ENCODE data around the gene TRRAP.

TRRAP gene

GRCh38 chr7:99029466-99030435, 151.4 kb downstream of the TRRAP start:
- H3K27ac ChIP-seq (ENCODE audit: low read length), result peak overlapping the region; percentile 75
- no peak overlapping the region for H3K9ac ChIP-seq (ENCODE audit: low read length in 2 of 2)
- no peaks in the 10 kb centered on the region for H3K4me1 ChIP-seq (ENCODE audit: control insufficient read depth, insufficient read depth, low read length)
- peaks cover 45 to 59% of the 10 kb centered on the region in 2 donors for H3K36me3 ChIP-seq (ENCODE audit: control insufficient read depth in 2 of 2, insufficient read depth in 2 of 2, low read length in 2 of 2)
- H3K9me3 ChIP-seq (ENCODE audit: control insufficient read depth in 2 of 2, low read length in 2 of 2), result peaks cover 0 to 9% of the 10 kb centered on the region in 2 donors
- no peak overlapping the region for H3K4me3 ChIP-seq (ENCODE audit: low read length in 2 of 2)
- H3K27me3 ChIP-seq (ENCODE audit: control insufficient read depth in 1 of 2, insufficient read depth in 2 of 2, low read length in 2 of 2), result no peaks in the 10 kb centered on the region

DNA sequence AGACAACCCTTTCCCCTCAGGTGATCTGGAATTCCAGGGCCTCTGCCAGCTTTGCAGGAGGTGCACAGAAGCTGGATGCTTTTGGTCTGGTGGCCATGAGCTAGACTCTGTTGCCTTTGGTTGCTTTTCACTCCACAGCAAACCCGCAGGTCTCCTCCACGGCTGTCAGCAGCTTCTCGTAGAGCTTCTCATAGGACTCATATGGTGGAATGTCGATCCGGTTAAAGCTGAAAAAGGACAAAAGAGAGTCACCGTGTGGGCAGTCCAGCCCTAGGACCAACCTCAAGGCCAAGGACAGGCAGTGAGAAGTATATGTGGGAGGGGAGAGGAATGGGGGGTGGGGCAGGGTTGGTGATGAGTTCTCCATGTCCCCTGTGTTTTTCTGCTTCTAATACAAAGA, 152.1 kb downstream of the TRRAP start:
- Histone ChIP-seq H3K36me3 (ENCODE audit: control insufficient read depth in 2 of 2, insufficient read depth in 2 of 2, low read length in 2 of 2) (peaks cover 51 to 66% of the 10 kb centered on the region in 2 donors), H3K27ac (ENCODE audit: low read length) (peak overlapping the region; percentile 75), H3K9me3 (ENCODE audit: control insufficient read depth in 2 of 2, low read length in 2 of 2) (peaks cover 0 to 9% of the 10 kb centered on the region in 2 donors), H3K4me3 (ENCODE audit: low read length in 2 of 2) (no peak overlapping the region), H3K4me1 (ENCODE audit: control insufficient read depth, insufficient read depth, low read length) (no peaks in the 10 kb centered on the region), H3K27me3 (ENCODE audit: control insufficient read depth in 1 of 2, insufficient read depth in 2 of 2, low read length in 2 of 2) (no peaks in the 10 kb centered on the region), H3K9ac (ENCODE audit: low read length in 2 of 2) (no peak overlapping the region)

DNA sequence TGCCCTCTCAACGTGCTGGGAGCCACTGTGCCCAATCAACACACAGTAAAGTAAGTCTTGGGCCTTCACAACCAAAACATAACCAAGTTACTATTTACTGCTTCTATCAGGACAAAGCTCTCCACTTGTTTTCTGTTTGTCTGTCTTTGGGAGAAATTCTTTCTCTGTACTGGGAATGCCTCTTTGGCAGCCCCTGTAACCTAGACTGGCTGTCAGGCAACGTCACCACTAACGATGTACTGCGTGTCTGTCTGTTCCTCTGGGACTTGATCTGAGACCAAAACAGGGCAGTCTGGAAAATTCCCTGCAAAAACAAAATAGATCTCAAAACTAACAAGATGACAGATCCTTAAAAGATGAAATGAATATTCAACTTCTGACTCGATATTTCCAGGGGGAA, 152.6 kb downstream of the TRRAP start:
- peak overlapping the region; percentile 75 for H3K27ac ChIP-seq (ENCODE audit: low read length)
- H3K9me3 ChIP-seq (ENCODE audit: control insufficient read depth in 2 of 2, low read length in 2 of 2), result peaks cover 0 to 9% of the 10 kb centered on the region in 2 donors
- H3K4me1 ChIP-seq (ENCODE audit: control insufficient read depth, insufficient read depth, low read length), result no peaks in the 10 kb centered on the region
- peaks cover 56 to 71% of the 10 kb centered on the region in 2 donors for H3K36me3 ChIP-seq (ENCODE audit: control insufficient read depth in 2 of 2, insufficient read depth in 2 of 2, low read length in 2 of 2)
- no peak overlapping the region for H3K9ac ChIP-seq (ENCODE audit: low read length in 2 of 2)
- no peak overlapping the region for H3K4me3 ChIP-seq (ENCODE audit: low read length in 2 of 2)
- no peaks in the 10 kb centered on the region for H3K27me3 ChIP-seq (ENCODE audit: control insufficient read depth in 1 of 2, insufficient read depth in 2 of 2, low read length in 2 of 2)

- no peaks in the 10 kb centered on the region for H3K4me1 ChIP-seq (ENCODE audit: control insufficient read depth, insufficient read depth, low read length)
- no peaks in the 10 kb centered on the region for H3K27me3 ChIP-seq (ENCODE audit: control insufficient read depth in 1 of 2, insufficient read depth in 2 of 2, low read length in 2 of 2)
- H3K36me3 ChIP-seq (ENCODE audit: control insufficient read depth in 2 of 2, insufficient read depth in 2 of 2, low read length in 2 of 2), result peaks cover 57 to 74% of the 10 kb centered on the region in 2 donors
- H3K9ac ChIP-seq (ENCODE audit: low read length in 2 of 2), result no peak overlapping the region
- peaks cover 0 to 9% of the 10 kb centered on the region in 2 donors for H3K9me3 ChIP-seq (ENCODE audit: control insufficient read depth in 2 of 2, low read length in 2 of 2)
- peak overlapping the region; percentile 37 for H3K27ac ChIP-seq (ENCODE audit: low read length)
- H3K4me3 ChIP-seq (ENCODE audit: low read length in 2 of 2), result no peak overlapping the region
Measured at GRCh38 chr7:99031496-99031895, 153.2 kb downstream of the TRRAP start.

- Histone ChIP-seq H3K9me3 (ENCODE audit: control insufficient read depth in 2 of 2, low read length in 2 of 2) (peaks cover 0 to 9% of the 10 kb centered on the region in 2 donors), H3K4me1 (ENCODE audit: control insufficient read depth, insufficient read depth, low read length) (no peaks in the 10 kb centered on the region), H3K27ac (ENCODE audit: low read length) (no peak overlapping the region), H3K9ac (ENCODE audit: low read length in 2 of 2) (no peak overlapping the region), H3K4me3 (ENCODE audit: low read length in 2 of 2) (no peak overlapping the region), H3K27me3 (ENCODE audit: control insufficient read depth in 1 of 2, insufficient read depth in 2 of 2, low read length in 2 of 2) (no peaks in the 10 kb centered on the region), H3K36me3 (ENCODE audit: control insufficient read depth in 2 of 2, insufficient read depth in 2 of 2, low read length in 2 of 2) (peaks cover 67 to 84% of the 10 kb centered on the region in 2 donors)
Measured at GRCh38 chr7:99032928-99033327, 154.6 kb downstream of the TRRAP start.

DNA sequence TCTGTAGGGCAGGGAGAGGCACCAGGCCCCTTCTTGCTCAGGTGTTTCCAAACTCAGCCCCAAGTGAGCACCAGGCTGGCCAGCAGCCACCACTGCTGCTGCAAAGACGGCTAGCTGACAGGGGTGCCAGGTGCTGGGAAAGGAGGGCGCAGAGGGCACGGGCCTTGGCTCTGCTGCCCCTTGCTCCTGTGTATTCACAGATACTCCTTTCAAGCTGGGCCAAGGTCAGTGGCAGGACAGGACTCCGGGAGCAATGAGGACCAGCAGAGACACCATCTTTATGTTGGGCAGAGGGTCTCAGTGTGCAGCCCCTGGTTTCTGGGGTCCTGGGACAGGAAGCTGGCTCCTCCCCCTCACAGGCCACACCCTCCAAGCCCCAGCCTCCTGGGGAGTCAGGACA, 155.4 kb downstream of the TRRAP start:
- no peak overlapping the region for H3K9ac ChIP-seq (ENCODE audit: low read length in 2 of 2)
- peaks cover 0 to 9% of the 10 kb centered on the region in 2 donors for H3K9me3 ChIP-seq (ENCODE audit: control insufficient read depth in 2 of 2, low read length in 2 of 2)
- no peaks in the 10 kb centered on the region for H3K27me3 ChIP-seq (ENCODE audit: control insufficient read depth in 1 of 2, insufficient read depth in 2 of 2, low read length in 2 of 2)
- H3K36me3 ChIP-seq (ENCODE audit: control insufficient read depth in 2 of 2, insufficient read depth in 2 of 2, low read length in 2 of 2), result peaks cover 67 to 84% of the 10 kb centered on the region in 2 donors
- H3K4me3 ChIP-seq (ENCODE audit: low read length in 2 of 2), result no peak overlapping the region
- H3K27ac ChIP-seq (ENCODE audit: low read length), result no peak overlapping the region
- no peaks in the 10 kb centered on the region for H3K4me1 ChIP-seq (ENCODE audit: control insufficient read depth, insufficient read depth, low read length)

- Histone ChIP-seq H3K9ac (ENCODE audit: low read length in 2 of 2) (no peak overlapping the region), H3K4me3 (ENCODE audit: low read length in 2 of 2) (no peak overlapping the region), H3K4me1 (ENCODE audit: control insufficient read depth, insufficient read depth, low read length) (no peaks in the 10 kb centered on the region), H3K27me3 (ENCODE audit: control insufficient read depth in 1 of 2, insufficient read depth in 2 of 2, low read length in 2 of 2) (no peaks in the 10 kb centered on the region), H3K27ac (ENCODE audit: low read length) (no peak overlapping the region), H3K9me3 (ENCODE audit: control insufficient read depth in 2 of 2, low read length in 2 of 2) (peaks cover 0 to 6% of the 10 kb centered on the region in 2 donors), H3K36me3 (ENCODE audit: control insufficient read depth in 2 of 2, insufficient read depth in 2 of 2, low read length in 2 of 2) (peaks cover 59 to 77% of the 10 kb centered on the region in 2 donors)
Measured at GRCh38 chr7:99034932-99035722, 156.8 kb downstream of the TRRAP start.

GRCh38 chr7:99035723-99036545, 157.6 kb downstream of the TRRAP start:
- no peaks in the 10 kb centered on the region for H3K27me3 ChIP-seq (ENCODE audit: control insufficient read depth in 1 of 2, insufficient read depth in 2 of 2, low read length in 2 of 2)
- peaks cover 3% of the 10 kb centered on the region for H3K4me1 ChIP-seq (ENCODE audit: control insufficient read depth, insufficient read depth, low read length)
- peaks cover 53 to 71% of the 10 kb centered on the region in 2 donors for H3K36me3 ChIP-seq (ENCODE audit: control insufficient read depth in 2 of 2, insufficient read depth in 2 of 2, low read length in 2 of 2)
- H3K9me3 ChIP-seq (ENCODE audit: control insufficient read depth in 2 of 2, low read length in 2 of 2), result no peaks in the 10 kb centered on the region
- H3K4me3 ChIP-seq (ENCODE audit: low read length in 2 of 2), result no peak overlapping the region
- no peak overlapping the region for H3K27ac ChIP-seq (ENCODE audit: low read length)
- H3K9ac ChIP-seq (ENCODE audit: low read length in 2 of 2), result no peak overlapping the region

DNA sequence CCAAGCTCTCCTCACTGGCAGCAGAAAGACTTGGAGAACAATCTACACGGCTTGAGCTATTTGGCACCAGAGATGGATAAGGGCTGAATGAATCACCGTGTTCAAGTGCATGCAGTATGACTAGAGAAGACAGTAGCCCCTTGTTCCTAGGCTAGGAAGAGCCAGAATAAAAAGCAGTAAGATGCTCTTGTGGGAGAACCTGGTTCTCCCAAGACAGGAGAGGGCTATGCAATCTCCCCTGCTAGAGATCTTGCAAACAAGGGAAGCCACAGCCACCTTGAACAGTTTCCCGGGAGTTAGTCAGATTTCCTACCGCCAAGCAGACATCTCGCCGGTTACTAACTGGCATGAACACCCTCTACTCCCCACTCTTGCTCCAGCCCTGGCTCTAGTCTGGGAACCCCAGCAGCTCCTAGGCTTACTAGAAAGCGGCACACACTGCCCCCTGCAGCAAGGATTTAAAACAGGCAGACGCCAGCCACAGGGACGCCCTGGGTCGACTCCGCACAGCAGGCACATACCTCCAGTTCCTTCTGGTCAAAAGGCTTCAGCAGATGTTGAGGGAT, 158.3 kb downstream of the TRRAP start:
- no peak overlapping the region for H3K4me3 ChIP-seq (ENCODE audit: low read length in 2 of 2)
- H3K36me3 ChIP-seq (ENCODE audit: control insufficient read depth in 2 of 2, insufficient read depth in 2 of 2, low read length in 2 of 2), result peaks cover 52 to 69% of the 10 kb centered on the region in 2 donors
- H3K4me1 ChIP-seq (ENCODE audit: control insufficient read depth, insufficient read depth, low read length), result peaks cover 9% of the 10 kb centered on the region
- H3K9ac ChIP-seq (ENCODE audit: low read length in 2 of 2), result no peak overlapping the region
- H3K27me3 ChIP-seq (ENCODE audit: control insufficient read depth in 1 of 2, insufficient read depth in 2 of 2, low read length in 2 of 2), result no peaks in the 10 kb centered on the region
- H3K27ac ChIP-seq (ENCODE audit: low read length), result no peak overlapping the region
- H3K9me3 ChIP-seq (ENCODE audit: control insufficient read depth in 2 of 2, low read length in 2 of 2), result no peaks in the 10 kb centered on the region

Measured in stomach smooth muscle (tissue), 2 donors.